HG03103 (cell line): ENCODE measurements around the gene CDHR1.

ENCODE experiments used
- ATAC-seq: cut with Tn5 transposase; IDR thresholded peaks from one replicate; pipeline ENCODE4 v1.9.1; 2021; ENCODE audit warnings: low read depth; ENCODE audit not compliant: unreplicated experiment

CDHR1 gene

GRCh38 chr10:84256510-84257342, 62.4 kb downstream of the CDHR1 start:
- peak; percentile 82 for ATAC-seq

- ATAC-seq = no peak
Measured at GRCh38 chr10:84257343-84258020, 63.1 kb downstream of the CDHR1 start.

DNA sequence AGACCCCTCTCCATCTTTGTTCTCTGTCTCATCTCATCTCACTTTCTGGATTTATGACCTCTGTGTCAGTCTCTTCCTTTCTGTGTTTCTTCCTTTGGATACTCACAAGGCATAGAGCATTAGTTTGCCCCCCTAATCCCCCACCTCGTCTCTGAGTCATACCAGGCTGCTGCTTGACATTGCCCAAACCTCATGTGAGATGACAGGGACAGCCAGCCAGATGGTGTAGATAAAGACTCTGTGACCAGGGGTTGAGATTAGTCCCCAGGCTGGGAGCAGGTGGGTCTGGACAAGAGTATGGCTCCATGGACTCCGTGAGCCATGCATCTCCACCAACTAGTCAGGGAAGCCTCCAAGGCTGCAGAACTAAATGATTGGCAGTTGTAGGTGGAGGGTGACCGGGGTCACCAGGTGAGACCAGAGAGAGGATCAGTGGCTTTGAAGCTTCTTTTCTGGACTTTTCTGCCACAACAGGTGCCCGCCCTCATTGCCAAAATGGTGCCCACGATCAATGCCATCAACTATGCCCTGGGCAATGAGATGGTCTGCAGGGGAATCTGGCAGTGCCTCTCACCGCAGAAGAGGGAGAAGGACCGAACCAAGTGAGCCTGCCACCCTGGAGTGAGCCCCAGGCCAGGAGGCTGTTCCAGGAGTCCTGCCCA, 63.8 kb downstream of the CDHR1 start:
- no peak for ATAC-seq

GRCh38 chr10:84261236-84261915, 67.0 kb downstream of the CDHR1 start:
- ATAC-seq = no peak

- no peak for ATAC-seq
Measured at GRCh38 chr10:84262190-84262956, 68.0 kb downstream of the CDHR1 start.

DNA sequence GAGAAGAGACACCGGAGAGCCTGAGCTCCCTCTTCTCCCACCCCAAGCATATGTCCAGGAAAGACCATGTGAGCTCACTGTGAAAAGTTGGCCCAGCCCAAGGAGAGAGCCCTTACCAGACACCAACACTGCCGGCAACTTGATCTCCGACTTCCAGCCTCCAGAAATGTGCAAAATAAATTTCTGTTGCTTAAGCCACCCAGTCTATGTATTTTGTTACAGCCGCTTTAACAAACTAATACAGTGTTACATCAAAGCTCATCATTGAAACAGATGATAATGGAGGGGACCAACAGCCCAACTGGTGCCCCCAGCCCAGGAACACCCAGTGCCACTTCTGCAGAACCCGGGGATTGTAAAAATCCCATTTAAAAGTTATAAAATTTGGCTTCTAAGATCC, 69.4 kb downstream of the CDHR1 start:
- ATAC-seq = no peak

GRCh38 chr10:84264611-84265141, 70.3 kb downstream of the CDHR1 start:
- peak; percentile 95 for ATAC-seq

GRCh38 chr10:84265418-84265817, 71.1 kb downstream of the CDHR1 start:
- ATAC-seq = no peak

- ATAC-seq = no peak
Measured at GRCh38 chr10:84267503-84268126, 73.3 kb downstream of the CDHR1 start.

DNA sequence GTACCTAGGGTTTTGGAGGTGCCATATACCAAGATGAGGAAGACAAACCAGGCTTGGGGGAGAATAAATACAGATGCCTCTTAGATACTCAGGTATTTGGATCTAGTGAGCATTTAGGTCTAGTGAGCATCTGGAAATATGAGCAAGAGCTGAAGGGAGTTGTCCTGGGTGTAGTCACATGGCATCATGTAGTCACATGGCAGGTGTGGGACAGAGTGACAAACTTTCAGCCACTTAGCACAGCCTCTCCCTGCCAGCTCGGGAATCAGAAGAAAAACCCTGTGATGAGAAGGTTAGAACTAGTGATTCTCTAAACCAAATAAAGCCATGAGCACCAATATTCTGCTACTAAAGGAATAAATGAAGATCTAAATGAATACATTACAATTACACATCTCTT, 74.8 kb downstream of the CDHR1 start:
- ATAC-seq = no peak
